GM03348 (cell line): ENCODE measurements around the gene TFAP2C.

Experiments used
- DNase-seq: peaks from one replicate; pipeline ENCODE4 v3.0.0; 2012; ENCODE audit warnings: low spot score

TFAP2C gene

DNA sequence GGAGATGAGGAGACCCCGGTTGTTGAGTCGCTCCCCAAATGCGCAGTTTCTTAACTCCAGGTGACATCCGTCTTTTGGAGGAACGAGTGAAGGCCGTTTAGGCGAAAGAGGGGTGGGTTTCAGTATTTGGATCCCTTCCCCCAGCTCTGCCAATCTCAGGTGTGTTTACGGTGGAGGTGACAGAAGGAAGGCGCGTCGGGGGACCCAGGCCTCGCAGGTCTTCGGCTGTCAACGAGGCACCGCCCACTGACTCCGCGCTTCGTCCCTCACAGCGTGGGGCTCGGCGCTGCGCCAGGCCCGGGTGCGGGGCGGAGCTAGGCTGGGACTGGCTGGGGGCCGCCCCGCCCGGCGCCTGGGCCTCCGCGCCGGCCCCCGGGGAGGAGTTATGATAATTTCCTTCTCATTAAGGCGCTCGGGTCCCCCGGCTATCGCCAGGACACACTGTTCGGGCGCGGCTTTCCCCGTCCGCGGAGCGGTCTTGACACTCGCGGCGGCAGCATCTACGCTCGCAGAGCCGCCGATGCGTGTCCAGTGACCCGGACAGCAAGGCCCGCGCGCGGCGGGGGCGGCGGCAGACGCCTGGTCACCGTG lies at the start of gene TFAP2C:
TFAP2C (plus strand) TSS at position 434 of the 591 bp plus-strand sequence. CDS start 239 bp downstream, outside the sequence.
- peak; percentile 92 for DNase-seq

DNA sequence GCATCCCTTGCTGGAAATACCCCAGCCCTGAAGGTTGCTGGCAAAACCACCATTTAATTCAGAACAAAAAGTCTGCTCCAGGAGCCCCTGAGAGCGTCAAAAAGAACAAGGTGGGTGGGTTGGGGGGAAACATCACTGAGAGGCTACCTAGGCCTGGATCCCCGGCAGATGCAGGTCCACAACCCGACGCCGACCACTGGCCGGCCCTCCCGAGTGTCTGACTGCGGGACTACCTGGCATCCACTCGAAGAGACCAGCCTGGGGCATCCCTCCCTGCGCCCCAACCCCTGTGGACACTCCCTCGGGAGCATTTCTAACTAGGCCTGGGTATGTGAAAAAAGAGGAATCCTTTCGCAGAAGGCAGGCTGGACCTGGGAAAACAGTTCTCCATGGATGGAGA lies 48.9 kb upstream of the TFAP2C start:
- DNase-seq: no peak

DNA sequence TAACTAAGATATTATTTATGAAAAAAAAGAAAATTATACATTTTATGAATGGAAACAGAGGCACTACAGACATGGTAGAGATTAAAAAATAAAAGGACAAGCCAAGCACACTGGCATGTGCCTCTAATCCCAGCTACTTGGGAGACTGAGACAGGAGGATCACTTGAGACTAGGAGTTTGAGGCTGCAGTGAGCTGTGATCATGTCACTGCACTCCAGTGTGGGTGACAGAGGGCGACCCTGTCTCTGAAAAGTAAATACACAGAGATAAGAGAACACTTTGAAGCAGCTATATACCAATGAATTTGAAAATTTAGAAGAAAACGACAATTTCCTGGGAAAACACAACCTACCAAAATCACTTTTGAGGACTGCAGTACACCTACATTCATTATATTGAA lies 47.4 kb upstream of the TFAP2C start:
- no peak for DNase-seq

DNA sequence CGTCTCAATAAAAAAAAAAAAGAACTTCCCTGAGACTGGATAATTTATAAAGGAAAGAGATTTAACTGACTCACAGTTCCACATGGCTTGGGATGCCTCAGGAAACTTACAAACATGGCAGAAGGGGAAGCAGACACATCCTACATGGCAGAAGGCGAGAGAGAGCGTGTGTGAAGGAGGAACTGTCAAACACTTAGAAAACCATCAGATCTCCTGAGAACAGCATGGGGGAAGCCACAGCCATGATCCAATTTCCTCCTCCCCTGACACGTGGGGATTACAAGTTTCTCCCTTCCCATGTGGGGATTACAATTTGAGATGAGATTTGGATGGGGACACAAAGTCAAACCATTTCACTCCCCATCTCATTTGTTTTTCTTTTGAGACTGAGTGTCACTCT lies 46.6 kb upstream of the TFAP2C start:
- DNase-seq: no peak

DNA sequence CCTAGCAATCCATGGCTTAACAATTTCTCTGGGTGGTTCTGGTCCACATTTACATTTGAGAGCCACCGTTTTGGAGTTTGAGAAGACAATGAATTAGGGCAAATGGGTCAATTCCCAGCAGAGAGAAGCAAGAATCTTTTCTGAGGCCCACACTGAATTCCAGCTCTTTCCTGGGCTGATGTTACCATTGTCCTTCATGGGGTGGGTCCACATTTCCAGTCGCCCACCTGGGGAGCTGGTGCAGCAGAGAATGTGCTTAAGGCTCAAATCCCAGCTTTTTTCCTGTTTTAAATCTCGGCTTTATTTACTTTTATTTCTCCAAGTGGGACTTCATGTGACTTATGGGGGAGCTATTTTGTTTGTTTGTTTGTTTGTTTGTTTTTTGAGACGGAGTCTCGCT lies 44.2 kb upstream of the TFAP2C start:
- no peak for DNase-seq

DNA sequence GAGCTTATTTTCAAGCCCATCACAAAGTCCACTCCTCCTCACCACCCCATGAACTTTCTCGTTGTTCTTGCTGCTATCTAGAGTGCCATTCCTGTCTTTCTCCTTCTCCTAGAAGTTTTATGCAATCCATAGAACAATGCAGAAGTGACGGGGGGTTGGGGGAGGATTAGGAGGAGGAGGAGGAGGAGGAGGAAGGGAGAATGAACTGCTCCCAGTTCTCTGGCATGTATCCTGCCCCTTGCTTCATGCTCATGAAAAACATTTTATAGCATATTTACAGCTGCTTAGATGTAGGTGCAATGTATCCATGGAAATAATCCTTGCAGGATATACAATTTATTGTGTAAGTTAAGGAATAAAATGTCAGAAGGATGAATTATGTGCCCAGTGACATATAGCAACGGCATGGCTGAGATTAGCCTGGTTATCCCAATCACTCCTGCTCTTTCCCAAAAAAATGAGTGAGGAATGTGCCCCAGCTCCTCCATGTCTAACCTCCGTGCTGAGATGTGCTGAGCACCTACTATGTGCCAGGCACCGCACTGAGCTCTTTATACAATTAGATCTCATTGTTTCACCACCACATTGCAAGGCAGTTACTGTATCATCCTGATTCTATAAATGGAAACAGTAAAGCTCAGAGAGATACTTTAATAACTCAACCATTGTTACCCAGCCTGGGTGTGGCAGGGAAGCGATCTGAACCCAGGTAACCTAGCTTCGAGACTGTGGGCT lies 41.6 kb upstream of the TFAP2C start:
- DNase-seq: no peak

DNA sequence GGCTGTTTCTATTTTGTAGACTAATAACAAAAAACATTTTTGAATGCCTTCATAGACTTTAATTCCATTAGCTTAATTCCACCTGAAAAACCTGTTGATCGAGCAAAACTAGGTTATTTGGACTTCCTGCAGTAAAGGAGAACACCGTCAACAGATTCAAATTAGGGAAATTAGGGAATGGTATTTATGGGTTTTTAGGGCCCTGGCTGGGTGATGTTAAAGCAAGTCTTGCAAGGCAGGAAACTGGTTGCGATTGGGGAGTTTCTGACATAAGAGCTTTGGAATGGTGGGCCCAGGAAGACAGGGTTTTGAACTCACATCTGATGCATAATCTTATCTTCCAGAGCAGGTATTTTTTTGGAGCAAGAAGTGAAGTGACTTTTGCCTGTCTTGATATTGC lies 40.1 kb upstream of the TFAP2C start:
- no peak for DNase-seq

DNA sequence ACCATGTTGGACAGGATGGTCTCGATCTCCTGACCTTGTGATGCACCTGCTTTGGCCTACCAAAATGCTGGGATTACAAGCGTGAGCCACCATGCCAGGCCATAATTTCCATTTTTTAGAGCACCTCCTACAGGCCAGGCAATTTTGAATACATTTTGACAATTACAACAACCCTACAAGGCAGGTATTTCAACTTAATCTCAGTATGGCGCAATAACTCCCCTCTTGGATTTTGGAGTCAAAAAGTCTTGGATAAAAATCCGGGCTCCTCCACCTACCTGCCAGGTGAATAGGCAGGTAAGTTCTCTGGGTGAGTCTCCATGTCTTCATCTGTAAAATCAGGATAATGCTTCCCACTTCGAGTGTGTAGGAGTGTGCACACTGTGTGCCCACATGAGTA lies 39.5 kb upstream of the TFAP2C start:
- DNase-seq: no peak

DNA sequence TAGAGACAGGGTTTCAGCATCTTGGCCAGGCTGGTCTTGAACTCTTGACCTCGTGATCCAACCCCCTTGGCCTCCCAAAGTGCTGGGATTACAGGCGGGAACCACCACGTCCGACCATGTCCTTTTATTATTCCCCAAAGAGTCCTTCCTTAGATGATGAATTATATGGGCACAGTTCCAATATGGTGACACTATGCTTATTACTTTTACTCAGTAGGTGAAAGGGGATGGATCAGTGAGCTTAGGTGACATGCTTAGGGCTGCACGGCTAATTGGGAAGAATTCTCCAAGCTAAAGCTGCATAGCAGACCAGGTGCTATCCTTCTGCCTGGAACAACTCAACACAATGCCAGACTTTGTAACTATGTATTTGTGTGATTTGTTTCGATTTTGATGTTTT lies 38.2 kb upstream of the TFAP2C start:
- DNase-seq: no peak

DNA sequence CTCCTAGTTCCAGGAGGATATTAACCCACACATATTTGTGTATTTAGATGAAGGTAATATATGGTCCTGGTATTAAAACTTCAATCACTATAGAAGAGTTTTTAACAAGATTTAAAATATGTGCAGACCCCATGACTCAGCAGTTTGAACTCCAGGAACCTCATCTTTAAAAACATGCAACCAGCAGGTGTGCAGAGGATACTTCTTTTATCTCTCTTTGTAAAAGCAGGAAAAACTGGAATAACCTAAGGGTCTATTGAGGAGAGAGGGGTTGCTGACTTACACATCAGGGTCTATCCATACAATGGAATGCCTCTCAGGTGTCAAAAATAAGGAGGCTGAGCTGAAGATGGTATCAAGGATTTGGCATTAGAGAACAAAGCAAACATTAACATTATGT lies 36.9 kb upstream of the TFAP2C start:
- DNase-seq: no peak

DNA sequence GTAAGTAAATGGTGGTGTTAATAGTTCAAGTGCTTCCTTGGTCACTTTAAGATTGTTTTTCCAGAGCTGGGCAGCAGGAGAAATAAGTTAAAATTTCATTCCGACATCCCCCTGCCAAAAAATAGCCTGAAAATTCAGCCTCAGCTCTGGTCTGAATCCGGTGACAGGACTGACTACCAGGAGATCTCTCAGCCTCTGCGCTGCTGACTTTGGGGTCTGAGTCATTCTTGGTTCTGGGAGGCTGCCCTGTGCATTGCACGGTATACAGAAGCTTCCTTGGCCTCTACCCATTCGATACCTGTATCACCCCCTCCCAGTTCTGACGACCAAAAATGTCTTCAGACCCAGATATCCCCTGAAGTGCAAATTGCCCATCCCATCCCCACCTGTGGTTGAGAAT lies 36.3 kb upstream of the TFAP2C start:
- DNase-seq: no peak

DNA sequence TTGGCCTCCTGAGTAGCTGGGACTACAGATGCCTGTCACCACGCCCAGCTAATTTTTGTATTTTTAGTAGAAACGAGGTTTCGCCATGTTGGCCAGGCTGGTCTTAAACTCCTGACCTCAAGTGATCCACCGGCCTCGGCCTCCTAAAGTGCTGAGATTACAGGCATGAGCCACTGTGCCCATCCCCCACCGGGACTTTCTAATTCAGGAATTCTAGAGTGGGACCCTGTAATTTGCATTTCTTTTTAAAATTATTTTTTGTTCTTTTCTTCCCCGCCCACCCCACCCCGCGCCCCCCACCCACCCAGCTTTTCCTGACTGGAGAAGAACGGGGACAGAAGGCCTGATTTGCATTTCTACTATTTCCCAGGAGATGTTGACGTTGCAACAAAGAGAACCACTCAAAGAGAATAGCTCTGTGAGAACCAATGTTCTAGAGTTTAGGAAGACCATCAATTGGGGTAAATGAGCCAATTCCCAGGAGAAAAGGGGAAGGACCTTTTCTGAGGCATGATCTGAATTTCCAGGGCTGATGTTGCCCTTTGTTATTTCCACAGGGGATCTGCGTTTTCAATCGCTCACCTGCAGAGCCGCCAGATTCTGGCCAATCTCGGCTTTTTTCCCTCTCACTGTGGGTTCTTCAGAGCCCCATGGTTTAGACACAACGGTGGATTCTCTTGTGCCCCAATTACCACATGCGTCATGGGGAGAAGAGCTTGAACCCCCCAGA lies 33.2 kb upstream of the TFAP2C start:
- no peak for DNase-seq

DNA sequence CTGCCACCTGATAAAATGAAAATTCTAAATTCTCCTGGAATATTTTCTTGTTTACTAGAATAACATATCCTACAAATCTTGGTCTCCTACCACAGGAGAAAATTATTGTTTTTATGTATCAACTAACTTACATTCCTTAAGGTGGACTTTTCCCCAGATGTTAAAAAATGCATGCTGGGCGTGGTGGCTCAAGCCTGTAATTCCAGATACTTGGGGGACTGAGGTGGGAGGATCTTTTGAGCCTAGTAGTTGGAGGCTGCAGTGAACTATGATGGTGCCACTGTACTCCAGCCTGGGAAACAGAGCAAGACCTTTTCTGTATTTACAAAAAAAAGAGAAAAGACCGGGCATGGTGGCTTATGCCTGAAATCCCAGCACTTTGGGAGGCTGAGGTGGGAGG lies 27.9 kb upstream of the TFAP2C start:
- no peak for DNase-seq

DNA sequence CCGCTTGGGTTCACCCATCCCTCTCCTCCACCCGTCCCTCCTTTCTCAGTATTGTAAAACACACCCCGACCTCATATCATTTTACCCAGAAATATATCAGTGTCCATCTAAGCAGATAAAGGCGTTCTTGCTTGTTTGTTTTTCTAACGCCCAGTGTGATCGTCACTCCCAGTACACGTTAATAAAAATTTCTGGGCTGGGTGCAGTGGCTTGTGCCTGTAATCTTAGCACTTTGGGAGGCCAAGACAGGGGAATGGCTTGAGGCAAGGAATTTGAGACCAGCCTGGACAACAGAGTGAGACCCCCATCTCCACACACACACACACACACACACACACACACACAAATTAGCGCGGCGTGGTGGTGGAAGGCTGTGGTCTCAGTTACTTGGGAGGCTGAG lies 24.4 kb upstream of the TFAP2C start:
- no peak for DNase-seq

DNA sequence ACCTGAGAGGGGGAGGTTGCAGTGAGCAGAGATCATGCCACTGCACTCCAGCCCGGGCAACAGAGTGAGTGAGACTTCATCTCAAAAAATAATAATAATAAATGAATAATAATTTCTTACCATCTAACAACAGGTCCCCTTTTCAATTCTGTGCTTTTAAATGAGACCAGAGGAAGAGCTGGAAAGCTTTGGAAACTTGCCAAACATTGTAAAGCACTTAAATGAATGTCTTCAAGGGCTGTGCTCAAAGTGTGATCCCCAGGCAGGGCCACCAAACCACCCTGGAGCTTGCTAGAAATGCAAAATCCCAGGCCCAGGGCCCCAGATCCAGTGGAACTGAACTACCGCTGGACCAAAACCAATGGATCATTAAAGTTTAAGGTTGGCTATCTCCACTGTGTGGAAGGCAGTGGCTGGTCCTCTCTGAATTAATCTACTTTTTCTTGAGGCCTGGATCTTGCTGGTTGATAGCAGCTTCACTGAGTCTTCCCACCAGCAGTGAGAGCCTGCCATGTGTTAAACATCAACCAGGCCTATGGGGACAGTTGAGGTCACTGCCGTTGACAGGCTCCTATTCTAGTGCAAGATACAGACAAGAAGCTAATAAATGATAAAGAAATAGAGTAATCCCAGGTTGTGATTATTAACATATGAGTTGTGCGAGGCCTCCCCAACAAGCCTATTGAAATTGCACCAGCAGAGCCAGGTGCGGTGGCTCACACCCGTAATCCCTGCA lies 23.7 kb upstream of the TFAP2C start:
- DNase-seq: no peak

DNA sequence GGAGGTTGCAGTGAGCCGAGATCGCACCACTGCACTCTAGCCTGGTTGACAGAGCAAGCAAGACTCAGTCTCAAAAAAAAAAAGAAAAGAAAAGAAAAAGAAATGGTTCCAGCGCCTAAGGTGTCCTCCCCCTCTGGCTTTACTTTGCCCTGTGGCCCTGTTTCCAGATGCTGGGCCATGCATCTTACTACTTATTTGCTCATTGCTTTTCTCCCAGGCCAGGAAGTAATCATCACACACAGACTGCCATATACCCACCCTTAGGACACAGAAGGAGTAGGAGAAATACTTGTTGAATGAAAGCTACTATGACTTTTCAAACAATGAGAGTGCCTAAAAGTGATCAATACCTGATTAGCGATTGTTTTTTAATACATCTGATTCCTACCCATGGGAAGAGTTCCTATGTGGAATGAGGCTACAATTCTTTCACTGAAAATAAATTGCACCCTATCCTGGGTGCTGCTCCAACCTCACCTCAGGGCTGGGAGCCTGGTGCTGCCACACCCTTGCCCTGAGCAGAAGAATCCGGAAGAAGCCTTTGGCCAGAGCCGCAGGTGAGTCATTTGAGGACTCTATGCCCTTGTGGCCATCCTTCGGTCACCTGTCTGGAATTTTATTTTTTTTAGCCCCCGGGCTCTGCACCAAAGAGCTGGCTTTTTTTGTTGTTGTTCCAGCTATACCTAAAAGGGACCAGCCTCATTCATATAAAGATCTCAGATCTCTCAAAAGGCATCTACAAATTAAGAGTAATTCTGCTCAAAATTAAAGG lies 22.7 kb upstream of the TFAP2C start:
- no peak for DNase-seq

DNA sequence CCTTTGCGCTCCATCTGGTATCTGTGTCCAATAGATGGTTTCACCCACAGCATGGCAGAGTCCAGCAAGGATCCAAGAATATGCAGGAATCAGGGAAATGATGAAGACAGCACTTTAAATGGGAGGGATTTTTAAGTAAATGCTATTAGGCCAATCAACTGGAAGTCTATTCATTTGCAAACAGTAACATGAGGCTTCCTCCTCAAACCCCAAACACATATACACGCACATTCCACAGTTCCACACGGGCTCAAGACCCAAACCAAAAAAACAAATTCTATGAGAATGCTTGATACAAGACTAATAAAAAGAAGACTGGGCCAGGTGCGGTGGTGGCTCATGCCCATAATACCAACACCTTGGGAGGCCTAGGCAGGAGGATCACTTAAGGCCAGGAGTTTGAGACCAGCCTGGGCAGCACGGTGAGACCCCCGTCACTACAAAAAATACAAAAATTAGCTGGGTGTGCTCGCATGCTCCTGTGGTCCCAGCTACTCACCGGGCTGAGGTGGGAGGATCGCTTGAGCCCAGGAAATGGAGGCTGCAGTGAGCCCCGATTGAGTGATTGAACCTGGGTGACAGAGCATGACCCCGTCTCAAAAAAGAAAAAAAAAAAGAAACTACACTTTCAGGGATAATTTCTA lies 21.9 kb upstream of the TFAP2C start:
- no peak for DNase-seq

DNA sequence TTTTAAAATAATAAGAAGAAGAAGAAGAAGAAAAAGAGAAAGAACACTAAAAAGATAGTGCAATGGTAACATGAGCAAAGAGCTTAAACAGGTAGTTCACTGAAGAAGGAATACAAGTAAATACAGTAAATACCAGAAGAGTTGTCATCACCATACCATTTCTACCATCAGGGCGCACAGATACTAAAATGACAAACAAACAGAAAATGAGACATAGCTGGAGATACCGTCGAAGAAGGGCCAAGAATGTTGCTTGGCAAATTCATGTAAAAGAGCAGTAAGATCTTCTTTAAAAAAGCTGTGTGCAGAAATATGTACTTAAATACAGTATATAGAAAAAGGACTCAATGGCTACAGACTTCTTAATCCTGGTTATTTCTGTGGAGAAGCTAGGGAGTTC lies 20.7 kb upstream of the TFAP2C start:
- no peak for DNase-seq

DNA sequence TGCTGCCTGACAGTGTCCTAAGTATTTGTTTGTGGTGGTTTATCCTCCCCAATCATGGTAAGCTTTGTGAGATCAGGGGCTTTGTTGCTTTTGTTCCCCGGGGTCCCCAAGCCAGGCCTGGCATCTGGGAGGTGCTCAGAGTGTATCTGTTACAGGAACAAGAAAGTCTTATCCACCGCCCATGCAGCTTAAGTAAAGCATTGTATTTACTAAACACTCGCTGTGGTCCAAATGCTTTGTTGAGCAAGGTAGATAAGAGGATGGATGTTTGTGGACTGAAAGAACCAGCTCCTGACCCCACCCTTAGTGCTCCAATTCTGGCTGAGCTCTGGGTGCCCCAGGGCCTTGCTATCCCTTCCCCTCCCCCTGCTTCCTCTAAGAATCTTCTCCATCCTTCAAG lies 19.8 kb upstream of the TFAP2C start:
- no peak for DNase-seq

DNA sequence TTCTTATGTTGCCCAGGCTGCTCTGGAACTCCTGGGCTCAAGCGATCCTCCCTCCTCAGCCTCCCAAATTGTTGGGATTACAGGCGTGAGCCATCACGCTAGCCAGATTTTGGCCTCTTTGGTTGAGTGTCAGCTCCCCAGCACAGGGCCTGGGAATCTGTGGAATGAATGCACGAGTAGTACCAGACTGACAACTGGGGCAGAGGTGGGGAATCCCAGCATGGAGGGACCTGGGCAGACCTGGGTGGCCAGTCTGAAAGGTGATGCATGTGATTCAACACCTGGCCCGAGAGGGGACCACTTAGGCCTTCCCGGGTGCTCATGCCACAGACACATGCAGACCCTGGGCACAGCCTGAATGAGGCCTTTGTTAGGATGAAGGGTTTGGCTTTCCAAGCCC lies 19.0 kb upstream of the TFAP2C start:
- no peak for DNase-seq

DNA sequence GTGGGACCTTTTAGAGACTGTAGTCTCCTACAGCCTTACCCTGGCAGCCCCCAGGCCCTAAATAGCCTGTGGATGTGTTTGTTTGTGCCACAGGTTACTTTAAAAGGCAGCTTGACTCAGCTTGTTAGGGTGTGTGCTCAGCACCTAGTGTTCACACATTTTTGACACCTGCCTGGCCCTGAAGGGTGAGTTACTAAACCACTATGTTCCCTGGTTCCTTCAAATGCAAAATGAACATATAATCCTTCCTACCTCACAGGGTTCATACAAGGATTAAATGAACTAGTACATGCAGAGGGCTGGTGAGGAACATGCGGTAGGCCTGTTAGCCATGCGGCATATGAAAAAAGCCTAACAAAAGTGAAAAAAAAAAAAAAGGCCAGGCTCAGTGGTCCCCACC lies 14.9 kb upstream of the TFAP2C start:
- DNase-seq: no peak

DNA sequence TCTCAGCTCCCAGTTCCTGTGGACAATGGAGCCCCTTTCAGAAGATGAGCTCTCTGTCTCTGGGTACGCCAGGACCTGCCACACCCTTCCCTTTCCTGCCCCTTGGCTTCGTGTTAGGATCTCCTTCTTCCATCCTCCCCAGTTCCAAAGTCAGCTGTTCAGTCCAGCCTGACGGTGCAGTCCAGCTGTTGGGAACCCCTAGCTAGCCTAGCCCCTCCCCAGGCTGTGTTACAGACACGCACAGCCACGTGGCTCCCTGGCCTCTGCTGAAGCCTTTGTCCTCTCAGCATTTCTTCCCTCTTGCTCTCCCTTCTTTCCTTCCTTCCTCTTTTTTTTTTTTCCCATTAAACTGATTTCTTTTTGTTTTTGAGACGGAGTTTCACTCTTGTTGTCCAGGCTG lies 12.4 kb upstream of the TFAP2C start:
- DNase-seq: no peak
